Omental fat pad (tissue), 4 donors: ENCODE results near the gene ZNF132. TPM values are rescaled to one million over a fixed set of nuclear protein-coding genes. Genes with fewer than 3 reads are reported as not detected.

Experiments used
- ATAC-seq: fragments of 150-250 bp; one replicate; pipeline ENCODE4 v1.9.1; 2016; ENCODE audit warnings: mild to moderate bottlenecking, moderate library complexity; ENCODE audit not compliant: low FRiP score
- DNase-seq: peaks from one replicate; pipeline ENCODE4 v3.0.0-alpha.2; 2019; ENCODE audit warnings: low spot score
- CTCF ChIP-seq, 3 donors: fragments of 450-650 bp; IDR thresholded peaks; one replicate each; pipeline ENCODE4 v1.5.1; 2016 to 2017; ENCODE audit warnings: antibody characterized with exemption in 3 of 3, mild to moderate bottlenecking in 3 of 3, moderate library complexity in 2 of 3
- total RNA-seq, 4 donors: library from RNA; depleted of rRNA; stranded (reverse); fragments of >200 nt; gene quantifications; one replicate each; pipeline ENCODE4 v1.1.0, GENCODE V29; 2016

ZNF132 gene
- total RNA-seq, 4 donors from 2014 or later = 4.0 to 8.2 (median 4.6) TPM

GRCh38 chr19:58428617-58429016 is 11.3 kb downstream of the ZNF132 start:
- no peak for TF ChIP-seq CTCF (IDR thresholded peaks at IDR 0.05)
- DNase-seq = no peak
- no peak for ATAC-seq

- no peak for ATAC-seq
- no peak for TF ChIP-seq CTCF (IDR thresholded peaks at IDR 0.05)
- no peak for DNase-seq
These were observed 22.9 kb downstream of the ZNF132 start for GRCh38 chr19:58417071-58417470.

GRCh38 chr19:58416604-58417003 is 23.3 kb downstream of the ZNF132 start:
- no peak for ATAC-seq
- no peak for DNase-seq
- TF ChIP-seq CTCF (IDR thresholded peaks at IDR 0.05) = no peak

- ATAC-seq = peak; percentile 8
- TF ChIP-seq CTCF (IDR thresholded peaks at IDR 0.05) = no peak
- no peak for DNase-seq
These were observed 30.8 kb downstream of the ZNF132 start for GRCh38 chr19:58409010-58409790.

GRCh38 chr19:58408152-58409009 is 31.6 kb downstream of the ZNF132 start, which contains the start of gene ZNF584:
ZNF584 (plus strand) TSS chr19:58408649; CDS start chr19:58409148, 499 bp downstream.
- no peak for TF ChIP-seq CTCF (IDR thresholded peaks at IDR 0.05)
- DNase-seq (peak; percentile 65), ATAC-seq (peak; percentile 97)

GRCh38 chr19:58407658-58408151 is 32.2 kb downstream of the ZNF132 start:
- peak; percentile 7 for ATAC-seq
- TF ChIP-seq CTCF (IDR thresholded peaks at IDR 0.05) = no peak
- DNase-seq = no peak
